ENCODE data around the gene SCUBE1.

Gene SCUBE1

DNA sequence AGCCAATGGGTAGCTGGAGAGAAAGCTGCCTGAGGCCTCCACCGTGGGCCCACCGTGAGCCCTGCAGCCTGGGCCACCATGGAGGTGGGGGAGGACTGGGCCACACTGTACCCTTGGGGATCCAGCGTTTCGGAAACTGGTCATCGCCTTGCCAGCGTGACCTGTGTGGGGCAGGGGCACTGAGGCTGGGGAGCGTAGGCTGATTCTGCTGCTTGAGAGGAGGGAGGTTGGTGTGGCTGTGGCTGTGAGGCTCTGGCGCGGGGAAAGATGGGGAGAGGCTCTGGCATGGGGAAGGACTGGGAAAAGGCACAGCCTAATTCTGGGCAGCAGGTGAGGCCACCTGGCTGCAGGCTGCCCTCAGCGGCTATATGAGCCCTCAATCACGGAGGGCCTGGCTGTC lies 143.6 kb downstream of the SCUBE1 start (continued):
- no peak for TF ChIP-seq POU6F1 (CRISPR knock-in tag; IDR thresholded peaks at IDR 0.05; ENCODE audit: borderline replicate concordance, low read depth)
- no peak for TF ChIP-seq BACH2 (CRISPR knock-in tag; IDR thresholded peaks at IDR 0.05; ENCODE audit: borderline replicate concordance)

DNA sequence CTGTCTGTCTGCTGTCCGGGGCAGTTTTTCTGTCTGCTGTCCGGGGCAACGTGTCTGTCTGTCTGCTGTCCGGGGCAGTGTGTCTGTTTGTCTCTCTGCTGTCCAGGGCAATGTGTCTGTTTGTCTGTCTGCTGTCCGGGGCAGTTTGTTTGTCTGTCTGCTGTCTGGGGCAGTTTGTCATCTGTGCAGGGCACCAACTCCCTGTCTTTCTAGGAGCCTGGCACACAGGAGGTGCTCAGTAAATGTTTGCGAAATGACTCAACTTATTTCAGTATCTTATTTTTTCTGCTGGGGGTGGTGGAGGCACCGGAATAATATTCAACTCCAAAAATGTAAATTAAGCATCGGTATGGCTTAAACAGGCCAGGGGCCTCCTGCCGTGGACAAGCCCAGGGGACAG lies 144.2 kb downstream of the SCUBE1 start:
- ATAC-seq: no peak
- TF ChIP-seq ZNF8 (CRISPR knock-in tag; IDR thresholded peaks at IDR 0.05): no peak
- TF ChIP-seq SNAI2 (CRISPR knock-in tag; IDR thresholded peaks at IDR 0.05): no peak

DNA sequence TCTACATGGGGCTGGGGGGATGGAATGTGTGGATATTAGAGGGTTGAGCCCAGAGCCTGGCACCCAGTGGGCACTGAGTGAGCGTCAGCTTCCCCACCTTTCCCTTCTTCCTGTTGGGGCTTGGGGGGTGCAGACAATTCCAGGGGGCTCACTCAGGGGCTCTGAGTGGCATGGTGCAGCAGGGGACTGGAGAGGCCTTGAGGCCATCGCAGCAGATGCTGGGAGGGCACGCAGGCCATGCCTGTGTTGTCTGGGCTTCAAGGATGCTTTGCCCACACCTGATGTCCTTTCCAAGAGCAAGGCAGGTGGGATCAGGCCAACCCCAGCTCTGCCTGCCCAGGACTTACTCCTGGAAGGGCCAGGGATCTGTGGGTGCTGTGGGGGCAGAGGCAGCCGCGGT lies 145.0 kb downstream of the SCUBE1 start:
- TF ChIP-seq RARB (CRISPR knock-in tag; IDR thresholded peaks at IDR 0.05) (no peak), SNAI2 (CRISPR knock-in tag; IDR thresholded peaks at IDR 0.05) (no peak), CREB5 (CRISPR knock-in tag; IDR thresholded peaks at IDR 0.05; ENCODE audit: low read depth) (no peak), CSDC2 (CRISPR knock-in tag; IDR thresholded peaks at IDR 0.05) (no peak), CSRNP3 (CRISPR knock-in tag; IDR thresholded peaks at IDR 0.05) (no peak), ISL1 (CRISPR knock-in tag; IDR thresholded peaks at IDR 0.05) (no peak), GLIS3 (CRISPR knock-in tag; IDR thresholded peaks at IDR 0.05) (no peak), ZNF70 (CRISPR knock-in tag; IDR thresholded peaks at IDR 0.05) (no peak), ESRRG (CRISPR knock-in tag; IDR thresholded peaks at IDR 0.05) (no peak), POU6F1 (CRISPR knock-in tag; IDR thresholded peaks at IDR 0.05; ENCODE audit: borderline replicate concordance, low read depth) (no peak), TOX (CRISPR knock-in tag; IDR thresholded peaks at IDR 0.05; ENCODE audit: borderline replicate concordance) (no peak), ZC3H10 (CRISPR knock-in tag; IDR thresholded peaks at IDR 0.05) (no peak), ARNTL (CRISPR knock-in tag; IDR thresholded peaks at IDR 0.05; ENCODE audit: borderline replicate concordance, low read depth) (no peak), ZFP30 (CRISPR knock-in tag; IDR thresholded peaks at IDR 0.05) (no peak), ZNF565 (CRISPR knock-in tag; conservative IDR thresholded peaks at IDR 0.05; ENCODE audit: low read depth) (no peak), ZNF8 (CRISPR knock-in tag; IDR thresholded peaks at IDR 0.05) (no peak), BACH2 (CRISPR knock-in tag; IDR thresholded peaks at IDR 0.05; ENCODE audit: borderline replicate concordance) (no peak), OSR1 (CRISPR knock-in tag; IDR thresholded peaks at IDR 0.05) (no peak)
- TF ChIP-seq, protein P1, sequence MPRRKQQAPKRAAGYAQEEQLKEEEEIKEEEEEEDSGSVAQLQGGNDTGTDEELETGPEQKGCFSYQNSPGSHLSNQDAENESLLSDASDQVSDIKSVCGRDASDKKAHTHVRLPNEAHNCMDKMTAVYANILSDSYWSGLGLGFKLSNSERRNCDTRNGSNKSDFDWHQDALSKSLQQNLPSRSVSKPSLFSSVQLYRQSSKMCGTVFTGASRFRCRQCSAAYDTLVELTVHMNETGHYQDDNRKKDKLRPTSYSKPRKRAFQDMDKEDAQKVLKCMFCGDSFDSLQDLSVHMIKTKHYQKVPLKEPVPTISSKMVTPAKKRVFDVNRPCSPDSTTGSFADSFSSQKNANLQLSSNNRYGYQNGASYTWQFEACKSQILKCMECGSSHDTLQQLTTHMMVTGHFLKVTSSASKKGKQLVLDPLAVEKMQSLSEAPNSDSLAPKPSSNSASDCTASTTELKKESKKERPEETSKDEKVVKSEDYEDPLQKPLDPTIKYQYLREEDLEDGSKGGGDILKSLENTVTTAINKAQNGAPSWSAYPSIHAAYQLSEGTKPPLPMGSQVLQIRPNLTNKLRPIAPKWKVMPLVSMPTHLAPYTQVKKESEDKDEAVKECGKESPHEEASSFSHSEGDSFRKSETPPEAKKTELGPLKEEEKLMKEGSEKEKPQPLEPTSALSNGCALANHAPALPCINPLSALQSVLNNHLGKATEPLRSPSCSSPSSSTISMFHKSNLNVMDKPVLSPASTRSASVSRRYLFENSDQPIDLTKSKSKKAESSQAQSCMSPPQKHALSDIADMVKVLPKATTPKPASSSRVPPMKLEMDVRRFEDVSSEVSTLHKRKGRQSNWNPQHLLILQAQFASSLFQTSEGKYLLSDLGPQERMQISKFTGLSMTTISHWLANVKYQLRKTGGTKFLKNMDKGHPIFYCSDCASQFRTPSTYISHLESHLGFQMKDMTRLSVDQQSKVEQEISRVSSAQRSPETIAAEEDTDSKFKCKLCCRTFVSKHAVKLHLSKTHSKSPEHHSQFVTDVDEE (CRISPR knock-in tag; IDR thresholded peaks at IDR 0.05): no peak
- ATAC-seq: no peak

DNA sequence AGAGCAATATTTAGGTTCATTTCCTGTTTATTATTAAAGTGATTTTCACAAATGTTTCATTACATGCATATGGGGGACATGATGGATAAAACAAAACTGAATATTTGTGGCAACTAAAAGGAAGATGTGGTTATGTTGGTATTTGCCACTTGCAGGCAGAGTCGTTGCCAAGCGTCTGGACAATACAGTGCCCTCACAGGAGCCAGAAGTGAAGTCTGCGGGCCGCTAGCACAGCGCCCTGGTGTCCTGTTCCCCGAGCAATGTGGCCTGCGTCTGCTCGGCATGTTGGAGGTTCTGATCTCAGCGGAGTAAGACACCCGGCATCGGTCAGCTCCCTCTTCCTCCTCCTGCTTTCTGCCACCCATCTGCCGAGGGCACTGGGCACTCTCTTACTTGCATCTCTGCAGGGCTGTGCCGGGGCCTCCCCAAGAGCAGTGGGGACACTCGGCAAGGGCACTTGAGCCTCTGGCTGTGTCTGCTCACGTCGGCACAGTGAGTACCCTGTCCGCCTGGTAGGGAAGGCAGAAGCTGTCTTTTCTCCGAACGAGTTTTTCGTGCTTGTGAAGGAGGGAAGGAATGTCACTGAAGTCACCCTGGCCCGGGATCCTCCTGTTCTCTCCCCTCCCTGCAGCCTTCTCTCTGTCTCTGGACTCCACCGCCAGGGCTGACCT lies 145.8 kb downstream of the SCUBE1 start:
- no peak for TF ChIP-seq ISL1 (CRISPR knock-in tag; IDR thresholded peaks at IDR 0.05)
- no peak for TF ChIP-seq BACH2 (CRISPR knock-in tag; IDR thresholded peaks at IDR 0.05; ENCODE audit: borderline replicate concordance)
- no peak for TF ChIP-seq ZFP3 (CRISPR knock-in tag; IDR thresholded peaks at IDR 0.05)

More for the DNA sequence above, 145.8 kb downstream of the SCUBE1 start:
- peak; percentile 56; the same call in 1 of the 3 replicates for ATAC-seq

Data from SK-N-SH treated with all-trans-retinoic acid at 6 μM for 48 hours (cell line).